Cardiac septum (tissue), 1 donor: ENCODE measurements around the gene SGK2. TPM values are rescaled to one million over a fixed set of nuclear protein-coding genes. Genes with fewer than 3 reads are reported as not detected.

Experiments used
- DNase-seq: peaks from one replicate; pipeline ENCODE4 v3.0.0-alpha.2; 2020; ENCODE audit warnings: low spot score
- intact Hi-C: fragments of 100-400 bp; cut with DNase I; formaldehyde crosslinking; loops from one replicate; pipeline ENCODE4 v1.14.0; 2022
- total RNA-seq: library from RNA; stranded (reverse); fragmentation: NEBNext Ultra II Directional; extraction: Animal tissue kit (Norgen Biotek cat#: 25700); gene quantifications from one replicate; pipeline ENCODE4 v1.2.1, GENCODE V29; 2021
- donor health status: DM: no; HTN: no; CAD: no.

SGK2 gene
- total RNA-seq, 1 donor from 2014 or later = 0.70 TPM

DNA sequence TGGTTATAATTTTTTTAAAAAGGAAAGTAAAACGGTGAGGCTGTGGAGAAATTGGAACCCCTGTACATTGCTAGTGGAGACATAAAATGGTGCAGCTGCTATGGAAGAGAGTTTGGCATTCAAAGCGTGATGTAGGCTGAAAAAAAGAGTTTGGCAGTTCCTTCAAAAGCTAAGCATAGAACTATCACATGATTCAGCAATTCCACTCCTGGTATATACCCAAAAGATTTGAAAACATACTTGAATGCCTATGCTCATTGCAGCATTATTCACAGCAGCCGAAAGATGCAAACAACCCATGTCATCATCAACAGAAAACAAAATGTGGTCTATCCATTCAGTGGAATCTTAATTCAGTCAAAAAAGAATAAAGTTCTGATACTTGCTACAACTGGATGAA is 4.5 kb upstream of the SGK2 start:
- DNase-seq = no peak
- intact Hi-C loops = no loop called here

DNA sequence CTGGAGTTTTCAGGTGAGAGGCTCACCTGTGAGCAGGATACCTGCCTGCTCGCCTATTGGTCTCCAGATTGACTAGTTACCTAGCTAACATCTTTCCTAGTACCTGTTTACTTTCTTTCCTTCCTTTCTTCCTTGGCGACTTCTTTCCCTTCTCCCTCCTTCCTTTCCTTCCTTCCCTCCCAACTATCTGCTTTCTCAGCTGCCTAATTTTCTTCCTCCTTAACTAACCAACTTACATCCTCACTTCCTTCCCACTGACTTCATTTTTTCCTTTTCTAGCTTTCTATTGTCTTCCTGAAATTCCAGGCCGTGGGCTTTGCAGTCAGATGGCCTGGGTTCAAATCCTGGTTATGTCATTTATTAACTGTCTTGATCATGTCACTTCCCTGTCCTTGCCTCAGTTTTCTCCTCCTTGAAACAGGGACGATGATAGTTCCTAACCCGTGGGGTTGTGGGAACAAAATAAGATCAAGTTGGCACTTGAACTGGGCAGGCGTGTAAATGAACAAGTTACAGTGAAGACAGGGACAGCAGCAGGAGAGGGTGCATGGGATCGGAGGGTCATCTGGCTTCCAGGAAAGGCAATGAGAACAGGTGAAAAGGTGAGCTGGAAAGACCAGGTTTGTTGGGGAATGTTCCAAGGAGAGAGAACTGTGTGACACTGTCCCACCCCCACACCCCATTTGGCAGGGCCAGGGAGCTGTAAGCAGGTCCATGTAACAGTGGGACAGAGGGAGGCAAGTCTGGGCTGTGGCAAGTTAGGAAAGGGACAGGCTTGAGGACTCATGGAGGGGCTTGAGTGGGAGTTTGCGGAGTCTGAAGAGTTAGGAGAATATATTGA is 540 bp downstream of the SGK2 start:
- DNase-seq = peak; percentile 10
- intact Hi-C loops = no loop called here

DNA sequence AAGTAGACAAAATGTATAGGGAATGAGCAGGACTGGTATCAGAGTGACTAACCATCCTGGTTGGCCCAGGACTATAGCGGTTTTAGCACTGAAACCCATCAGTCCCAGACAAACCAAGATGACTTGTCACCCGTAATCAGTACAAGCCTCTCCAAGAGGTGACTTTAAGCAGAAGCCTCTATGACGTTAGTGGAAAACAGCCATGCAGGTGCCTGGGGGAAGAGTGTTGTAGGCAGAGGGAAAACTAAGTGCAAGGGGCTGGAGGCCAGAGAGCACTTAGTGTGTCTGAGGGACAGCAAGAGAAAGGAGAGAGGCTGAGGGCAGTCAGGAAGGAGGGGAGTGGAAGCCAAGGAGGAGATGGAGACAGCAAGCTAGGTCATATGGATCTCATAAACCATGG is 2.1 kb downstream of the SGK2 start:
- peak; percentile 43 for DNase-seq
- intact Hi-C loops = no loop called here

DNA sequence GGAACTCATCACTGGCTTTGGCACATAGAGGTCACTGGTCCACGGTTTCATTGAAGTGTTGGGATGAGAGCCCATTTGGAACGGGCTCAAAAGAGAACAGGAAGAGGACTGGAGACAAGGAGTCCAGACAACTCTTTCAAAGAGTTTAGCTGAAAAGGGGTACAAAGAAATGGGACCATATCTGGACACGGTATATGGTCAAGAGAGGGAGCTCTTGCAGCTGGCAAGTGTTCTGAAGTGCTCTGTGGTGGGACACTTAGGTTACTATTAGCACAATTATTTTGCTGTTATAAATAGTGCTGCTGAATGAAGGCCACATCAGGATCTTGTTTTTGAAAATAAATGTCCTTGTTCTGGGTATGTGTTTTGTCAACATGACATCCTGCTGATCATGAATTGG is 4.6 kb downstream of the SGK2 start:
- DNase-seq = peak; percentile 22
- intact Hi-C loops = no loop called here

DNA sequence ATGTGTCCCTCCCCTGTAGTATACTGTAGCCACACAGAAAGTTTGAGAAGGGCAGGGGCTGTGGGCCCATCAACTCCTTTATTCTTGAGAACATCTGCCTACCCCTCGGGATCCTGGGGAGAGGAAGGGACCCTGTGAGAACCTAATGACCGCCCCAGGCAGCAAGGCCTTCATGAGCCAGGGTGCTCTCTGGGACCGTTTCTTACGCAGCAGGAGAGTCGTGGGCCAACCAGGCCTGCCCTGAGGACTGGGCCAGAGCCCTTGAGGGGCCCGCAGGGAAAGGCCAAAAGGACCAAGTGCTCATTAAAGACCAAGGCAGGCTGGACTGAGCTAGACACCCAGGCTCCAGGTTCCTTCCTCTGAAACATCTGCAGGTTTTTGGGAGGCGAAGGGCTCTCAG is 5.2 kb downstream of the SGK2 start:
- DNase-seq = peak; percentile 64
- intact Hi-C loops = no loop called here

DNA sequence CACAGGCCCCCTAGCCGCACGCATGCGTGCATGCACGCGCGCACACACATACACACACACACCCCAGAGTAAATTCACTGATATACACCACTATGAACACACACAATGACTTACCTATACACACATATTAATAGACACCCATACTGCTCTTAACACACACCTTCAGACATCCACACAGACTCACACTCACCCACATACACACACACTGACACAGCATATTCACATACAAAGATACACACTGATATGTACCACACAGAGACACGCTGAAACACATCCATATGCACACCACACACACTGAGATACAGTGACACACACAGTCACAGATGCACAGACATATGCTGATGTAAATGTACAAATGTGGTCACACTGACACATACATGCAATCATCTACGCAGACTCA is 5.6 kb downstream of the SGK2 start:
- peak; percentile 62 for DNase-seq
- intact Hi-C loops = no loop called here

DNA sequence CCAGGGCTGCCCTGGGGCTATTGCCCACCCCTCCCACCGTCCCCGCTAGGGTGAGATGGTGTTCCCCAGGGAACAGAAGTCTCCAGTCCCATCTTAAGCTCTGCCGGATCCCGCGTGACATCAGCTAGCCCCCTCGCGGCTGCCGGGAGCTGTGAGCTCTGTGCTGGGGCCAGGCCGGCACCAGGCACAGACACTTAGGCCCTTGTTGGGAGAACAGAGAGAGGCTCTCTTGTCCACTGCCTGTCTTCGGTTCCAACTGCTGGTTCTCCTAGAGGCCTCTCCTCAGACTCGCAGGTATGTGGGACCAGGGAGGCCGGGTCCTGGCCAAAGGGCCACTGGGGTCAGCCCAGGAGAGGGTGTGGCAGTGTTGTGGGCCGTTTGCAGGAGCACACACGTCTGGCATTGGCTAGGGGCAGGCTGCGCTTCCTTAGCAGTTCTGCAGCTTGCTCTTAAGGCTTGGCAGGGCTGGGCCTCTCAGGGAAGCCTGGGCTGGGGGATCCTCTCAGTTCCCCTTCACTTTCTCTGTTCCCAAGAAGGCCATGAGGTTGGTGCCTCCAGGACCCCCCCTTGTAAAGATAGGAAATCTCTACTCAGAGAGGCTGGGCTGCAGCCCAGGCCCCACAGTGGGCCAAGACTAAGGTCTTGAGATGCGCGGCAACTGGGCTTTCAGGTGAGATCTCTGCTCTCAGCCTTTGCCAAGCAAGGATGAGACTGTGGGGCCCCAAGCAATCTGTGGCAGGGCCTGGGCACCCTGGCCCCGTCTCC is 6.3 kb downstream of the SGK2 start:
- intact Hi-C loops = no loop called here
- DNase-seq = peak; percentile 17

DNA sequence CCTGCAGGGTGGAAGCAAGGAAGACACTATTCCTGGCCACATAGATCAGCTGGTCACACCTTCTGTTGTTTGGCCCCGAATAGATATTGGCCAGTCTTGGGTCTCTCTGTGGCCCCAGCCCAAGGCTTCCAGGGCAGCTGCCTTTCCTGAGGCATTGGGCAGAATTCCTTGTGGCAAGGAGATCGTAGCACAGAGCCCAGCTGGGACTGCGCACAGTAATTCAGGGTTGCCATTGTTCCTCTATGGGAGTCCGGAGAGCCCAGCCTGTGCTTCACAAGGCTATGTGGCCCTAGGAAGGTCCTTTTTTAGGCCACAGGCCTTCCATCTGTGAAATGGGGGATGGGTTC is 6.9 kb downstream of the SGK2 start:
- peak; percentile 43 for DNase-seq

DNA sequence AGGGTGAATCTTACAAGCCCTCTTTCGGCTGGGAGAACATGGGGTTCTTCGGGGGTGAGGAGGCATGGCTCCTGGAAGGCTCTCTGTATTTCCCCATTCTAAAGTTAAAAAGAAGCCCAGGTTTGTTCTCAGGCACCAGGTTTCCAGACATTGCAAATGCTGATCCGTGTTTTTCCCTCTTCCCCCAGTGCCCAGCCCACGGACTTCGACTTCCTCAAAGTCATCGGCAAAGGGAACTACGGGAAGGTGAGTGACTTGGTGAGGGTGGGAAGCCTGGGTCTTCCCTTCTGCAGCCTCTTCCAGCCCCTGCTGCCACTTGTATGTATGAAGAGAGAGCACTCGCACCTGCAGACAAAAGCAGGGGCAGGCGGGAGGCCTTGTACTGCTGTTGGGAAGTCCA is 8.7 kb downstream of the SGK2 start:
- intact Hi-C loops = no loop called here
- peak; percentile 61 for DNase-seq

More for the DNA sequence above, 6.9 kb downstream of the SGK2 start:
- intact Hi-C loops = no loop called here

DNA sequence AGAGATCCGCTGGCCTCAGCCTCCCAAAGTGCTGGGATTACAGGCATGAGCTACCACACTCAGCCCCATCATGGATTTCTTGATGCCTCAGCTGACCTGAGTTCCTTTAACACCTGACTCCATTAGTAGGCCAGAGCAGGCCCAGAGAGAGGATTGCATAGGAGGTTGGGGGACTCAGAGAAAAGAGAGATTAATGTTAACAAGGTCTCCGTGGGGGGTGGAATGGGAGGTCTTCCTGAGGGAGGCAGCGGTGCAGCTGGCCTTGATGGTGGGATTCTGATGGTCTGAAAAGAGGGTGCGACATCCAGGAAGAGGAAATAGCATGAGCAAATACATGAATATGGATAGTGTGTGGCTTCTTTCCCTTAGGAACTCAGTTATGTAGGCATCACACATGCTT is 9.9 kb downstream of the SGK2 start:
- intact Hi-C loops = no loop called here
- no peak for DNase-seq

DNA sequence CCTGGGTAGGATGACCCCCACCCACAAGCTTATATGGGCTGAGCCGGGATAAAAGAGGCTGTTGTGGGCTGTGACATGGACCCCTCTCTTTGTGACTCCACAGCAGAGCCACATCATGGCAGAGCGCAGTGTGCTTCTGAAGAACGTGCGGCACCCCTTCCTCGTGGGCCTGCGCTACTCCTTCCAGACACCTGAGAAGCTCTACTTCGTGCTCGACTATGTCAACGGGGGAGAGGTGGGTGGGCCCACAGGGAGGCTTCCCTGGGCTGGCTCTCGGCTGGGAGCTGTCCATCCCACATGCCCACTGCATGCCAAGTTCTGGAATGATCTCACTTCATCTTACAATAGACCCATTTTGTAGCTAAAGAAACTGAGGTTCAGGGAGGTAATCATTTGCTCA is 10.5 kb downstream of the SGK2 start:
- intact Hi-C loops = no loop called here
- peak; percentile 12 for DNase-seq

DNA sequence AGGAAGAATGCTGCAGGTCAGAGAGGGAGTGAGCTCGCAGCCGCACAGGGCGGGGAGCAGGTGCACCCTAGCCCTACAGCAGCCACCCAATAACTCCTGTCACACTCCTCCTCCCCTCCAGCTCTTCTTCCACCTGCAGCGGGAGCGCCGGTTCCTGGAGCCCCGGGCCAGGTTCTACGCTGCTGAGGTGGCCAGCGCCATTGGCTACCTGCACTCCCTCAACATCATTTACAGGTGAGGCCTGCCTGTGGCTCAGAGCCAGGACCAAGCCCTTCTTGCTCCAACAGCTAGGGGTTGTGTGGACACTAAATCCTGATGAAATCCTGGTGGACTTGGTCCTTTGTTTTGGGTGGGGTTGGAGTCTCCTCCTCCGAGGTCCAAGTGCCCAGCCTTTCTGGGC is 11.7 kb downstream of the SGK2 start:
- DNase-seq = peak; percentile 51
- intact Hi-C loops = no loop called here

DNA sequence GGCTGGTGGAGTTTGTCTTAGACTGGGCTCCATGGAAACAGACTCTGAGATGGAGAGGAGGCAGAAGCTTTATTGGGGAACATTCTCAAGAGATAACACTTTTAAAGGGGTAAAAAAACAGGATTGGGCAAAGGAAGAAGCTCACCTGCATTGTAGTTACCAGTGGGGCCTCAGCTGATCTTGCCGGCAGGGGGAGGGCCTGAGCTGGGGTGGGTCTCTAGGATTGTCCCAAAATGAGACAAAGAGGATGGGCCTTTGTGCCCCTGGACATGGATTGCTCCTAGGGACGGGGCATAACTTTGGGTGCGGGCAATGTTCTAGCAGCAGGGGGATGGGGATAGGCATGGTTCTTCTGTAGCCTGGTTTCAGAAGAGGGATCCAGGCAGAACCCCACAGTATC is 12.5 kb downstream of the SGK2 start:
- intact Hi-C loops = no loop called here
- DNase-seq = peak; percentile 50

DNA sequence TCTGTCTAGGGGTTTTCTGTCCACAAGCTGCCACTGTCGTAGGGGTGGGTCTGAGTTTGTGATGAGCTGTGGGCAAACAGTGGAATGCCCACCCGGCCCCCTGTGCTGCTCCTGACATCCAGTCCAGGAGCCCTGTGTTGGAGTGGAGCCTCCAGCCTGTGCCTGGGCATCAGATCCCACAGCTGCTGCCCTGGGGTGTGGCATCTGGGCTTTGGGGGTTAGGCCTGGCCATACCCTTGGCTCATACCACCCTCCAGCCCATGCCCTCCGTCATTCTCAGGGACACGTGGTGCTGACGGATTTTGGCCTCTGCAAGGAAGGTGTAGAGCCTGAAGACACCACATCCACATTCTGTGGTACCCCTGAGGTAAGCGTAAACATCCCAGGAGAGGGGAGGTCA is 12.9 kb downstream of the SGK2 start:
- intact Hi-C loops = no loop called here
- DNase-seq = peak; percentile 51

DNA sequence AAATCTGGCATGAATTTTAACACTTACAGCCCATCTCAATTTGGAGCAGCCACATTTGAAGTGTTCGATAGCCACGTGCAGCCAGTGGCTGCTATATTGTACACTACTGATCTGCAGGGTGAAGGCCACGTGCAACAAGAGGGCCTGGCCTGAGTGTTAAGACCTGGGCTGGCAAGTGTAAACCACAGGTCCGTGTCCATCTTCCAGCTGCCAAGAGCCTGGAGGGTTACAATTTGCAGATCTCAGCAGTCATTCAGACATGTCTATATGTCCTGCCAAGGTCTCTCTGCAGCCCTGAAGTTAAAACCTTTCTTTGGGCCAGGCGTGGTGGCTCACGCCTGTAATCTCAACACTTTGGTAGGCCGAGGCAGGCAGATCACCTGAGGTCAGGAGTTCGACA is 14.1 kb downstream of the SGK2 start:
- DNase-seq = peak; percentile 55
- intact Hi-C loops = no loop called here

DNA sequence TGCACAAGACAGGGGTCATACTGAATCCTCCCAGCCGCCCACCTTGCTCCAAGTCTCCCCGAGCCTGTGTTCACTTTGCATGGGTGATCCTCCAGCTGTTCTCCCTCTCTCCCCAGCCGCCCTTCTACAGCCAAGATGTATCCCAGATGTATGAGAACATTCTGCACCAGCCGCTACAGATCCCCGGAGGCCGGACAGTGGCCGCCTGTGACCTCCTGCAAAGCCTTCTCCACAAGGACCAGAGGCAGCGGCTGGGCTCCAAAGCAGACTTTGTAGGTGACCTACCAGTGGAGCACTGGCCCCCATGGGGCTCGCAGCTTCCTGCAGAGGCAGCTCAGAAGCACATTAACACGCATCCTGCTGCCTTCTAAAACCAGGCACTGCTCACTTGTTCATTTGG is 17.3 kb downstream of the SGK2 start:
- intact Hi-C loops = no loop called here
- peak; percentile 76 for DNase-seq

DNA sequence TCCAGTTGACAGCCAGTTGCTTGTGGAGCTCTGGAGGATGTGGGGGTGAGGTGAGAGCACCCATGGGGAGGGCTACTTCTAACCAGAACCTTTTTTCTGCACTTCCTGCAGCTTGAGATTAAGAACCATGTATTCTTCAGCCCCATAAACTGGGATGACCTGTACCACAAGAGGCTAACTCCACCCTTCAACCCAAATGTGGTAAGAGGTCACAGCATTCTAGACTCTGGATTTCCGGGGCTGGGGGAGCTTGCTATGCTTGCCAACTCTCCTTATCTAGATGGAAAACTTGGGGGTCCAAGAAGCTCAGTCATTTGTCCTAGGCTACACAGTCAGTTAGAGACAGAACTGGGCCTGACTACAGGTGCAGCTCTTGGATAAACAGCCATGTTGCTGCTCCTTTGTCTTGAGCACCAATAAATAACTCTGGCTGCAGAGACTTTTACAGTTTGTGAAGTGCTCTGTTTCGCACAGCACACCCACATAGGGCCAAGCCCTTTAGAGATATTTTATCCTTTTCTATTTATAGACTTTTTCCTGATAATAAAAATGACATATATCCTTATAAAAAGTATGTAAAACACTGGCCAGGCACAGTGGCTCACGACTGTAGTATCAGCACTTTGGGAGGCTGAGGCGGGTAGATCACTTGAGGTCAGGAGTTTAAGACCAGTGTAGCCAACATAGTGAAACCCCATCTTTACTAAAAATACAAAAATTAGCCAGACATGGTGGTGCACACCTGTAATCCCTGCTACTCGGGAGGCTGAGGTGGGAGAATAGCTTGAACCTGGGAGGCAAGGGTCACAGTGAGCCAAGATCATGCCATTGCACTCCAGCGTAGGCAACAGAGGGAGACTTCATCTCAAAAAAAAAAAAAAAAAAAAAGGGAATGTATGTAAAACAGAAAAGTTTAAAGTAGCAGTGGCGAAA is 21.3 kb downstream of the SGK2 start:
- DNase-seq = peak; percentile 19
- intact Hi-C loops = no loop called here

DNA sequence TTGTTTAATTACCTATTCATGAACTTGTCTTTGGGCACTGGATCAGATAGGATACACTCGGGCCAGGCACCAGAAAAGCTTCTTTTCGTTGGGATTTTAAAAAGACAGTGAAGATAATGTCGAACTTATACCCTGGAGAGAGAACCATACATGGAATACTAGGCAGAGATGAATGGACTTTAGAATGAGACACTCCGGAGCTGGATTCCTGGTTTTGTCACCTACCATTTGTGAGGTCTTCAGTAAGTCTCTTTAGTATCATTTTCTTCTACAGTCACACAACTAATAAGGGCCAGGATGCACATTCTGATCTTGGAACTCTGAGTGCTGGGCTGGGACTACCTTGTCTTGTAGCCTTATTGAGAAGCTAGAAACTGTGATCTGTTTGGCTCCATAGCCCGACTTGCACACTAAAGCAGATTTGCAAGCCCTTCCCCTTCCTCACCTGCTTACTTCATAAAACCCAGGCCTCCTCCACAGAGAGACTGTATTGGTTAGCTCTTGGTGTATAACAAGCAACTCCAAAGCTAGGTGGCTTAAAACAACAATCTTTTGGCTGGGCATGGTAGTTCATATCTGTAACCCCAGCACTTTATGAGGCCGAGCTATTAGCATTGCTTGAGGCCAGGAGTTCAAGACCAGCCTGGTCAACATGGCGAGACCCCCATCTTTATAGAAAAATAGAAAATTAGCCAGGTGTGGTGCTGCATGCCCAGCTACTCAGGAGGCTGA is 24.5 kb downstream of the SGK2 start:
- no peak for DNase-seq
- intact Hi-C loops = no loop called here

DNA sequence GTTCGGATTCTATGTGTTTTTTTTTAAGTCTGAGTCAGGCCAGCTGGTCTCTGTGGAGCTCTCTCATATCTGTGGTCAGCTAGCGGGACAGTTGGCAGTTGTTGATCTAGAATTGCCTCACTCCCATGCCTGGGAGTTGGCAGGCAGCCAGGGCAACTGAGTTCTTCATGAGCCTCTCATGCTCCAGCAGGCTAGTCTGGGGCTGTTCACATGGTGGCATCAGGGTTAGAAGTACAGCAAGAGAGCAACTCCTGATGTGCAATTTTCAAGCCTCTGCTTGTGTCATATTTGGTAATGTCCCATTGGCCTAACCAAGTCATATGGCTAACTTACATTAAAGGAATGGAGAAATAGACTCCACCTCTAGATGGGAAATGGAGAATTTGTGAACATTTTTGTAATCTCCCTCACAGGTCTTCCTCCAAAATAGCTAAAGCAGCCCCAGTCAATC is 25.2 kb downstream of the SGK2 start:
- intact Hi-C loops = no loop called here
- DNase-seq = no peak
